ENCODE results near the gene PDE2A. TPM values are rescaled to one million over a fixed set of nuclear protein-coding genes. Genes with fewer than 3 reads are reported as not detected.

Gene PDE2A
- total RNA-seq, 1 experiment from 2014 or later: 0.58 TPM

- peaks cover 19% of the 10 kb centered on the region for H3K4me1 ChIP-seq (ENCODE audit: insufficient read depth, low read length, poor library complexity, severe bottlenecking)
- no peaks in the 10 kb centered on the region for H3K27me3 ChIP-seq (replicated peaks; ENCODE audit: insufficient read depth, low read depth, low read length, poor library complexity)
- intact Hi-C loops (cut with micrococcal nuclease; ENCODE audit: unreplicated experiment): loop anchor here (10.0 kb wide), 1 partner anchor 525 kb away; no protein-coding TSS in a partner anchor
- H3K36me3 ChIP-seq (ENCODE audit: insufficient read depth, low read length, poor library complexity, severe bottlenecking): no peaks in the 10 kb centered on the region
- H3K27ac ChIP-seq (ENCODE audit: low read depth, low read length, poor library complexity, severe bottlenecking): peak overlapping the region; percentile 2
- ChIA-PET CTCF (no interaction called here), POLR2A (ENCODE audit: low non-redundant PET) (no interaction called here)
- no peak overlapping the region for H3K4me3 ChIP-seq (ENCODE audit: low read depth, low read length, poor library complexity, severe bottlenecking)
- no peak for DNase-seq (ENCODE audit: low spot score)
- BruUV-seq (replicated peaks): no TSS peak
- H3K9me3 ChIP-seq (ENCODE audit: low read depth, low read length, poor library complexity, severe bottlenecking): no peaks in the 10 kb centered on the region
- TF ChIP-seq EZH2 (IDR thresholded peaks at IDR 0.05; ENCODE audit: borderline replicate concordance, low read depth, low read length, poor library complexity, severe bottlenecking) (no peak), CTCF (conservative IDR thresholded peaks at IDR 0.05; ENCODE audit: low read depth, low read length) (no peak)
These were observed 45.8 kb upstream of the PDE2A start for GRCh38 chr11:72720047-72720446.

GRCh38 chr11:72719551-72719950, 45.3 kb upstream of the PDE2A start:
- POLR2A ChIA-PET (ENCODE audit: low non-redundant PET): no interaction called here
- H3K9me3 ChIP-seq (ENCODE audit: low read depth, low read length, poor library complexity, severe bottlenecking): no peaks in the 10 kb centered on the region

GRCh38 chr11:72719144-72719543, 44.9 kb upstream of the PDE2A start:
- no peak for DNase-seq (ENCODE audit: low spot score)
- no peak overlapping the region for H3K27ac ChIP-seq (ENCODE audit: low read depth, low read length, poor library complexity, severe bottlenecking)
- H3K27me3 ChIP-seq (replicated peaks; ENCODE audit: insufficient read depth, low read depth, low read length, poor library complexity): no peaks in the 10 kb centered on the region
- H3K9me3 ChIP-seq (ENCODE audit: low read depth, low read length, poor library complexity, severe bottlenecking): no peaks in the 10 kb centered on the region
- H3K4me1 ChIP-seq (ENCODE audit: insufficient read depth, low read length, poor library complexity, severe bottlenecking): peaks cover 19% of the 10 kb centered on the region
- intact Hi-C loops (cut with micrococcal nuclease; ENCODE audit: unreplicated experiment): no loop called here
- ChIA-PET CTCF (no interaction called here), POLR2A (ENCODE audit: low non-redundant PET) (no interaction called here)
- TF ChIP-seq CTCF (conservative IDR thresholded peaks at IDR 0.05; ENCODE audit: low read depth, low read length): no peak
- TF ChIP-seq EZH2 (IDR thresholded peaks at IDR 0.05; ENCODE audit: borderline replicate concordance, low read depth, low read length, poor library complexity, severe bottlenecking): no peak
- H3K36me3 ChIP-seq (ENCODE audit: insufficient read depth, low read length, poor library complexity, severe bottlenecking): no peaks in the 10 kb centered on the region
- no peak overlapping the region for H3K4me3 ChIP-seq (ENCODE audit: low read depth, low read length, poor library complexity, severe bottlenecking)
- BruUV-seq (replicated peaks): no TSS peak

More at GRCh38 chr11:72719551-72719950, 45.3 kb upstream of the PDE2A start:
- CTCF ChIA-PET: no interaction called here
- no peak for DNase-seq (ENCODE audit: low spot score)
- Histone ChIP-seq H3K27ac (ENCODE audit: low read depth, low read length, poor library complexity, severe bottlenecking) (peak overlapping the region; percentile 2), H3K4me3 (ENCODE audit: low read depth, low read length, poor library complexity, severe bottlenecking) (no peak overlapping the region), H3K36me3 (ENCODE audit: insufficient read depth, low read length, poor library complexity, severe bottlenecking) (no peaks in the 10 kb centered on the region), H3K4me1 (ENCODE audit: insufficient read depth, low read length, poor library complexity, severe bottlenecking) (peaks cover 19% of the 10 kb centered on the region), H3K27me3 (replicated peaks; ENCODE audit: insufficient read depth, low read depth, low read length, poor library complexity) (no peaks in the 10 kb centered on the region)
- no peak for TF ChIP-seq CTCF (conservative IDR thresholded peaks at IDR 0.05; ENCODE audit: low read depth, low read length)
- no TSS peak for BruUV-seq (replicated peaks)
- intact Hi-C loops (cut with micrococcal nuclease; ENCODE audit: unreplicated experiment): no loop called here
